Left renal cortex interstitium (tissue), 4 donors: ENCODE measurements around the gene PLVAP. TPM values are rescaled to one million over a fixed set of nuclear protein-coding genes. Genes with fewer than 3 reads are reported as not detected.
A peak's percentile ranks its signal among the peaks of the same experiment; 100 is the strongest.

Source experiments
- DNase-seq, 4 donors: peaks; one replicate each; pipeline ENCODE4 v3.0.0-alpha.2; 2013; ENCODE audit warnings: low read depth in 4 of 4, low spot score in 2 of 4, missing footprints in 1 of 4
- polyA plus RNA-seq, 4 donors: library from polyadenylated mRNA; unstranded; fragments of 120-200 nt; gene quantifications; one replicate each; pipeline ENCODE4 v1.2.1, GENCODE V29; 2013; ENCODE audit not compliant: insufficient read length in 4 of 4

Gene PLVAP
- polyA plus RNA-seq, 4 donors = 162 to 238 (median 195) TPM

DNA sequence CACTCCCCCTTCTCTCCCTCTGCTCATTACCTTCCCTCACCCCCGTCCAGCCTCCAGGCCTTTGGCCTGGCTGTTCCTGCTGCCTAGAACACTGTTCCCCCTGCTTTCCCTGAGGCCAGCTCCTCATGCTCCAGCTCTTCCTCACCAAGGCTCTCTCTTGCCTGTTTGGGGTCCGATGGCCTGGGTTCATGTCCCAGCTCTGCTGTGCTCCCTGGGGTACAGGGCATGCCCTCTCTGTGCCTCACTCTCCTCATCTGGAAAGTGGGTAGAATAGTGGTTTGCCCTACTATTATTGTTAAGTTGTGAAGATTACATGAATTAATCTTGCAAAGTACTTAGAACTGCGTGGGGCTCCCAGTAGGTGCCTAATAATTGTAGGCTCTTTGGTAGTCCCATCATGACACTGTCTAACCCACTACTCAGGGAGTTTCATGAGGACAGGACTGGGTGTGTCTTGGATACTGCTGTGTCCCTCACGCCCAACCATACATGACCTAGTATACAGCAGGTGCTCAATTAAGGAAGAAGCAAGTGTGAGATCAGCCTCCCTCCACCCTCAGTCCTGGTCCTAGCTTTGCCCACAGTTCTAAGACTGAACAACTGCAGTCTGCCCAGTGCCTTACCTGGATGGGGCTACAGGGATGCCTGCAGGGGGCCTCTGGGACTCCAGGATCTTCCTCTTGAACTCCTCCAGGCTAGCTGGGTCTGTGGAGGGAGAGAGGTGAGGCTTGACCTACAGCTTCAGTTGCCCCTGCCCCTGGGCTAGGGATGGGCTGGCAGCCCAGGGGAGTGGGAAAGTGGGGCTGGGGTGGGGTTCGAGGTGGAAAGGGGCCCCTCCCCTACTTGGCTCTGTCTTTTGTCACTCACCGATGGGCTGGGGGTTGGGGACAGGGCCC is 17.0 kb downstream of the PLVAP start:
- no peak for DNase-seq

DNA sequence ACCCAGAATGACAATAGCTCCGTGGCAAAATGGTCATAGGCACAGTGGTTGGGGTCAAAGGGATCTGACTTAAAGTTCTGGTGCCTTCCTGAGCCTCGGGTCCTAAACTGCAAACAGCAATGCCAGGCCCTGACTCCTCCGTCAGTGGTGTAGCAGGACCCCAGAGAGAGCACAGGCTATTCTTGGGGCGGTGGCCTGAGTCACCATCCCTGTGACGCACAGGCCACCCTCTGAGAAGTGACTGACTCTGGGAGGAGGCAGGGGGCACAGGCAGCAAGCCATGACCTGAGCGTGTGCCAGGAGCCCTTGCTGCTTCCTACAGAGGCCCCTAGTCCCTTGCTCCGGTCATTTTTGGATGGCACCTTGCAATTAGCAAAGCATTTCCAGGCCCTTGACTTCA is 18.7 kb downstream of the PLVAP start:
- no peak for DNase-seq

DNA sequence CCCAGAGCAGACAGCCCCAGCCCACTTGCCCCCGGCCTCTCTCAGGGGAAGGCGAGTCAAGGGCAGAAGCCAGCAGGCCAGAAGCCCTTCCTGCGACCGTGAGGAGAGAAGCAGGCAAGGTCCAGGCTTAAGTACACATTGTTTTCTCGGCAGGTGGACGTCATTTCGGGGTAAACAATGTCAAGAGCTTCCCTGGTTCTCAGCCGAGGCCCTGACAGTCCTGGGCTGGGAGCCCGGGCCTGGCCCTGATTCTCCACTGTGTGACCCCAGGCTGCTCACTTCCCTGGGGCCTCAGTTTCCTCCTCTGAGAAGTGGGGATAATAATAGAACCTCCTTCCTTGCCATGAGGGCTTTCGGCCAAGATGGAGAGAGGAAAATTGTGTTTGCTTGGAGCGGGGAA is 19.4 kb downstream of the PLVAP start:
- no peak for DNase-seq

DNA sequence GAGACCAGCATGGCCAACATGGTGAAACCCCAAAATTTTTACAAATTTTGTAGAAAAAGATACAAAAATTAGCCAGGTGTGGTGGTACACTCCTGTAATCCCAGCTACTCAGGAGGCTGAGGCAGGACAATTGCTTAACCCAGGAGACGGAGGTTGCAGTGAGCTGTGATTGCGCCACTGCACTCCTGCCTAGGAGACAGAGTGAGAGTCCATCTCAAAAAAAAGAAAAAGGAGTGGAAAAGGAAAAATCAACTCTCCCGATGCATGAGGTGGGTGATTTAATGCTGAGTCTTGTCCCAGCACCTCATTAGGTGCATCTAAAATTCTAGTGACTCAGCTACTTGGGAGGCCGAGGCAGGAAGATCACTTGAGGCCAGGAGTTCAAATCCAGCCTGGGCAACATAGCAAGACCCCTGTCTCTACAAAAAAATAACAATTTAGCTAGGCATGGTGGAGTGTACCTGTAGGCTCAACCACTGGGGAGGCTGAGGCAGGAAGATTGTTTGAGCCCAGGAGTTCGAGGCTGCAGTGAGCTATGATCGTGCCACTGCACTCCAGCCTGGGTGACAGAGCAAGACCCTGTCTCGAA is 20.0 kb downstream of the PLVAP start:
- DNase-seq = no peak

DNA sequence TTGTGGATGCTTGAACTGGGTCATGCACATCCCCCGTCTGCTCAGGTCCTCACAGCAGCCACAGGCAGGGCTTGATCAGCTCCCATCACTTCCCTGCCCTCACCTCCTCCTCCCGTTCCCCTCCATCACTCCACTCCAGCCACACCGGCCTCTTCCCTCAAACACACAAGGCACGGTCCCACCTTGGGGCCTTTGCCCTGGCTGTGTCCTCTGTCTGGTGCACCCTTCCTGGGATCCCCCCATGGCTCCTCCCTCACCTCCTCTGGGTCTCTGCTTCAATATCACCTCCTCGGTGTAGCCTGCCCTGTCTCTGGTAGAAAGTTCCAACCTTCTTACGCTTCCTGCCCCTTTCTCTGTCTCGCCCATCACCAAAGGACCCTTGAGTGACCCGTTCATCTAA is 23.8 kb downstream of the PLVAP start:
- no peak for DNase-seq

DNA sequence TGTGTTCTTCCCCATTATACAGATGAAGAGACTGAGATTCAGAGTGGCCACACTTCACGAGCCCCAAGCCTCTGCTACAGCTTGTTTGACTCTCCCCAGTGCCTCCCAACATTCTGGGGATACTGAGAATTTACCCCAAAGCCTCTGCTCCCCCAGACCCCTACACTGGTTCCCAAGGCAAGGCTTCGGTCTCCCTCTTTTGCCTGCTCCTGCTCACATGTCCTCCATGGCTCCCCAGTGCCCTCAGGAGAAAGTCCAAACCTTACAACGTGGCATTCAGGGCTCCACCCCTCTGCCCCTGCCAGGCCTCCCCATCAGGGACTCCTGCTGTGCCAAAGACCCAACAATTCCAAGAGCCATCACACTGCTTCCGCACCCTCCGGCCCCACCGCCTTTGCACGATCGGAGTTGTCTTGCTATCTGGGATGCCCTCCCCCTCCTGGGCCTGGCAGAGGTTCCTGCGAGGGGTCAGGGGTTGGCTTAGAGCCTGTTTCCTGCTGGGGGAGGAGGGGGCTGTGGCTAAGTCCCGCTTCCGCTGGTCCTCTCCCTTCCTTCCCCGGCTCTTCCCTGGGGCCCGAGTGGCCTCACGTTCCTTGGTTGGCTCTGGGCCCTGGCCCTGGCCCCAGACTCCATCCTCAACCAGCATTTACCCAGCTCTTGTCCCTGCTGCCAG is 24.4 kb downstream of the PLVAP start:
- DNase-seq = no peak

DNA sequence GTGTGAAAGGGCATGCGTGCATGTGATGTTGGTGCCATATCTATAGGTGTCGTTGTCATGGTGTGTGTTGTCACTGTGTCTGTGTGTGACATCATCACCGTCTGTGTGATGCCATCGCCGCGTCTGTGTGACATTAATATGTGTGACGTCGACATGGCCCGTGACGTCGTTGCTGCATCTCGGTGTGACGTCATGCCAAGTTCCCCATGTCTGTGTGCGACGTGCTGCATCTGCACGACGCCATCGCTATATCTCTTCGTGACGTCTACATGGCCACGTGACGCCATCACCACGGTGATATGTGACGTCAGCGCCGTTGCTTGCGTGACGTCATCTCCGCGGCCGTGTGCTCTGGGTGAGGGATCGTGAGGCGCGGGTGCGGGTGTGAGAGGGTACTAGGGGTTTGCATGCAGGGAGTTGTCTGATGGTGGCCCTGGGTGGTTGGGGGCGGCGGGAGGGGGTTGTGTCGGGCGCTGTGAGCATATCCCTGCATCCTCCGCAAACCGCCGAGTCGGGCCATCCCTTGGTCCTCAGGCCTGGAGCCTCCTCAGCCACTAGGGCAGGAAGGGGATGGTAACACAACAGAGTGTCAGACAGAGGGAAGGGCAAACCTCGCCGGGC is 25.2 kb downstream of the PLVAP start:
- DNase-seq = no peak

DNA sequence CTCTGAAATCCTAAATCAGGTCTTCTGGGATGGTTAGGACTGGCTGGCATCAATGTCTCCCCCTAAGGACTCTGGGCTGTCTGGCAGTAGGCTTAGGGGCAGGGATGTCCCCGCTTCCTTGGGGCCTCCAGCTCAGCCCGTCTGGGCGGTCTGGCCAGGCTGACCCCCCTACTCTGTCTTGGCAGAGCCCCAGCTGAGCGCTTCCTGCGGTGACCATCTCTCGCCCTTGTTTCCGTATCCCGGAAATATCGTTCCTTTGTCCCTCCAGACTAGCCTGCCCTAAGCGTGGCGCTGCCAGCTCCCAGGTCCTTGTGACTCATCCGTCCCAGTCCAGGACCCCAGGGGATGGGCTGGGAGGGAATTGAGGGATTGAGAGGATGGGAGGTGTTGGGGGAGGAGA is 28.4 kb downstream of the PLVAP start:
- peak in 2 of 4 donors; percentile 55 to 56 for DNase-seq

DNA sequence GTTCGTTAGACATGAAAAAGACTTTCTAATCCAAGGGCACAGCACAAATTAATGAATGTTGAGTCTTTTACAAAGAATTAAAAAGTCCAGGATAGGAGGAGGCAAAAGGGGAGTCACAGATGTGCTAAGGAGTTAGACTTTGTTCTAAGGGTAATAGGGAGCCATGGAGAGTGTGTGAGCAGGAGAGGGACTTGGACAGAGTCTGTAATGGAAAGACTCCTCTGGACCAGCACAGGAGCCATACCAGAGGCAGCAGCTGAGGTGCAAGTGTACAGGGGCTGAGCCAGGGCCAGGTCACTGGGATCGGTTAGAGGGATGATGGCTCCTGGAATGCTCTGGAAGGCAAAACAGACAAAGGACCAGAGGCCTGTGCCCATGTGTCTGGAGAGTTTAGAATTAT is 29.3 kb downstream of the PLVAP start:
- DNase-seq = no peak

DNA sequence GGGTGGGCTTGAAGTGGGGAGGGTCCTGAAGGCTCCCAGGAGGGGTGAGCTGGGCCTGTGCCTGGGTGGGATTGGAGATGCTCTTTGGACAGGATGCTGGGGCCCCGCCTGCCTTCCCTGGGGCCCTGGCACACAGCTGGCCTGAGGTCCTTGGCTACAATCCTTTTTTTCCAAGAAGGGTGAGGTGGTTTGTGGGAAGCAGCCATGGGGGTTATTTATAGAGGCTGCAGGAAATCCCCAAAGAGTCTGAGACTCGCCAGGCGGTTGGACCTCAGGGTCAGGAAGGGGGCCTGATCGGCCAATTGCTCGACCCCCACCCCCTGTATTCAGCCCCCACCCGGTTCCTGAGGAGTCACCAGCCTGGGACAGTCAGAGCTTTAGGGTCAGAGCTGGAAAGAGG is 29.8 kb downstream of the PLVAP start:
- no peak for DNase-seq

DNA sequence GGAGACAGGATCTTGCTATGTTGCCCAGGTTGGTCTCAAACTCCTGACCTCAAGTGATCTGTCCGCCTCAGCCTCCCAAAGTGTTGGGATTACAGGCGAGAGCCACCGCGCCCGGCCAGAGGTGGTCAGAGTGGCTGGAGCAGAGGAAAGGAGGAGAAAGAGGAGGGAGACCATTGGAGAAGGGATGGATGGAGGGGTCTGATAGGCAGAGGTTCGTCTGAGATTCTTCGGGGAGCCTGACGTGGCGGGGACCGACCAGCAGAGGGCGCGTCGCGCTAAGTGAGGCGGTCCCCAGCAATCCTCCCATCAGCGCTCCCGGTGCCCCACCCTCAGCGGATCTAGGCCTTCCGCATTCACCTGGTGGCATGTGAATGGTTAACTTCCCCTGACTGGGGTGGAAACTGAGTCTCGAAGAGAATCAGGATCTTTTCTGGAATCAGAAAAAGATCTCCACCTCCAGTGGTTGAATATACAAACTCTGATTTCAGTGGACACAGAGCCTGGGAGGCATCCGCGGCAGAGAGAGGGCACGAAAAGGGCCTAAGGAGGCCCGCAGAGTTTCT is 31.0 kb downstream of the PLVAP start:
- no peak for DNase-seq

DNA sequence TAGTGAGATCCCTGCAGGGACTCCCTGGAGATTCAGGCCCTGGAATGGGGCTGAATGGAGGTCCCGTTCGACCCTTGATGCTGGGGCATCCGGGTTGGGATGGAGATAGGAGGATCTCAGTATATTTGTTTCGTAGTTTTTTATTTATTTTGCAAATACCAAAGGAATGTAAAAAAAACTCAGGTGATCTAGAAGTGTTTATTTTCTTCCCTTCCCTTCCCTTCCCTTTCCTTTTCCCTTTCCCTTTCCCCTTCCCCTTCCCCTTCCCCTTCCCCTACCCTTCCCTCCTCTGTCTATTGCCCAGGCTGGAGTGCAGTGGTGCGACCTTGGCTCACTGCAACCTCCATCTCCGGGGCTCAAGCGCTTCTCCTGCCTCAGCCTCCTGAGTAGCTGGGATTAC is 35.3 kb downstream of the PLVAP start:
- no peak for DNase-seq

DNA sequence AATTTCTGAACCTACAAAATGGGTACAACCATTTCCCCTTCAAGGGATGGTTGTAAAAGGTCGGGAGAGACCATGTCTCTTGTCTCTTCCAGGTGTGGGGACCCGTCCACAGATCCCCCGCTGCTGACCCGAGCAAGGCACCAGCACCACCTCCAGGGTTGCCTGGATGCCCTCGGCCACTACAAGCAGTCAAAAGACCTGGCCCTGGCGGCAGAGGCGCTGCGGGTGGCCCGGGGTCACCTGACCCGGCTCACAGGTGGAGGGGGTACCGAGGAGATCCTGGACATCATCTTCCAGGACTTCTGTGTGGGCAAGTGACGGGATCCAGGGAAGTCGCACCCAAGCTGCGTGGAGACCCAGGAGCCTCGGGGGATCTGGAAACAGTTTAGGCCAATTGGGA is 35.8 kb downstream of the PLVAP start:
- no peak for DNase-seq

DNA sequence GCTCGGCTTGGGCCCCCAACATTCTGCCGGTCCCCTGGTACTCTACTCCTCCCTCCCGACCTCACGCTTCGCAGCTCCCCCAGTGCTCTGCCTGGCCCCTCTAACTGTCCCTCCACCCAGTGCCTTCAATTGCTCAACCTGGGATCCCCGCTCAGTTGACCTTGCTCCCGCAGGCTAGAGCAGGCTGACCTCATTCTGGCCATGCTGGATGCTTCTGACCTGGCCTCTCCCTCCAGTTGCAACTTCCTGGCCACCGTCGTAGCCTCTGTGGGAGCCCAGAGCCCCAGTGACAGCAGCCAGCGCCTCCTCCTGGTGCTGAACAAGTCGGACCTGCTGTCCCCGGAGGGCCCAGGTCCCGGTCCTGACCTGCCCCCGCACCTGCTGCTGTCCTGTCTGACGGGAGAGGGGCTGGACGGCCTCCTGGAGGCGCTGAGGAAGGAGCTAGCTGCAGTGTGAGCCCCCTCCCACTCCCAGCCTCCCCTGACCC is 36.2 kb downstream of the PLVAP start:
- DNase-seq = no peak

DNA sequence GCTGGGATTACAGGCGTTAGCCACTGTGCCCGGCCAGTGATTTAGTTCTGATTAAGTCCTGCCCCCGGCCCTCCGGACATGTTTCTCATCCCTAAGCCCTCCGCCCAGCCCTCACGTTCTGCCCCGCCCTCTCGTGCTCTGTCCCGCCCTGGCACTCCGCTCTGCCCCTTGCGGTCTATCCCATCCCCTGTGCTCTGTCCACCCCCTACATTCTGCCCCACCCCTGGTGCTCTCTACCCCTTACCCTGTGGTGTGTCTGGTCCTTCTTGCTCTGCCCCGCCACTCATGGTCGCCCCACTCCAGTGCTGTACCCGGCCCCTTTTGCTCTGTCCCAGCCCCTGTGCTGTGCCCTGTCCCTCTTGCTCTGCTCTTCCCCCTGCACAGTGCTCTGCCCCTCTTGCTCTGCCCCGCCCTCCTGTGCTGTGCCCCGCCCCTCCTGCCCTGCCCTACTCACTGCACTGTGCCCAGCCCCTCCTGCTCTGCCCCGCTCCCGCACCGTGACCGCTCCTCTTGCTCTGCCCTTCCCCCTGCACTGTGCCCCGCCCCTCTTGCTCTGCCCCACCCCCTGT is 36.8 kb downstream of the PLVAP start:
- no peak for DNase-seq

DNA sequence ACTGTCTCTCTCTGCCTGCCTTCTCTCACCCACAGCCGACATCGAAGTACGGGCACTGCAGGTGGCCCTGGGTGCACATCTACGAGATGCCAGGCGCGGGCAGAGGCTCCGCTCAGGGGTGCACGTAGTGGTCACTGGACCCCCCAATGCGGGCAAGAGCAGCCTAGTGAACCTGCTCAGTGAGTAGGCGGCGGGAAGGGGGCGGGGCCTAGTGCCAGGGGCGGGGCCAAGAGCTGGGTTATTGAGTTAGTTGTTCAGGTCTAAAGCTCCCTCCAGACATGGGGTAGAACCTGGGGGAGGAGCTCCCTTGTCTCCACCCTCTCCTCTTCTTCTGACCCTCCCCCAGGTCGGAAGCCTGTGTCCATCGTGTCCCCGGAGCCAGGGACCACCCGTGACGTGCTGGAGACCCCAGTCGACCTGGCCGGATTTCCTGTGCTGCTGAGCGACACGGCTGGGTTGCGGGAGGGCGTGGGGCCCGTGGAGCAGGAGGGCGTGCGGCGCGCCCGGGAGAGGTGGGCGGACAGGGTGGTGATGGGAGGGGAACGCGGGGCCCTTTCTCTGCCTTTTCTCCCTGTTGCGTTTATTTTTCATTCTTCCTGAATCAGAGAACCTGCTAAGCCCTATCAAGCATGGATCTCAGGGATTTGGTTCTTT is 37.9 kb downstream of the PLVAP start:
- DNase-seq = no peak

DNA sequence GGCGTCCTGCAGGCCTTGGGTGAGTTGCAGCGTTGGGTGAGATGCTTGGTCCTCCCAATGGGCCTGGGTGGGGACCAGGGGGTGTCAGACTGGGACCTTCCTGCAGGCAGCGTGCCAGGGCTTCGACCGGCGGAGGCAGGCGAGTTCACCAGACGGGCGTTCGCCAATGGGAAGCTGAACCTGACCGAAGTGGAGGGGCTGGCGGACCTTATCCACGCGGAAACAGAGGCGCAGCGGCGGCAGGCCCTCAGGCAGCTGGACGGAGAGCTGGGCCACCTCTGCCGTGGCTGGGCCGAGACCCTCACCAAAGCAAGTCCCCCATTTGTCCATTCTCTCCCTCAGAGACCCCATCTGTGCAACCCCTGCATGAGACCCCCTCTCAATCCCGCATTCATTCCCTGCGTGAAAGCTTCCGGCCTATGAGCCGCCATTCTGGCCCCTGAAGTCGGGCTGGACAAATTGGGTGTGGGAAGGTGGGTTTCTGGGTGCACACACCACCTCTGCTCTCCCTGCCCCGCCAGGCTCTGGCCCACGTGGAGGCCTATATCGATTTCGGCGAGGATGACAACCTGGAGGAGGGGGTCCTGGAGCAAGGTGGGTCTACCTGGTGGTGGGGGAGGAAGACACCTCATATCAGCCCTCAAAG is 38.6 kb downstream of the PLVAP start:
- no peak for DNase-seq

DNA sequence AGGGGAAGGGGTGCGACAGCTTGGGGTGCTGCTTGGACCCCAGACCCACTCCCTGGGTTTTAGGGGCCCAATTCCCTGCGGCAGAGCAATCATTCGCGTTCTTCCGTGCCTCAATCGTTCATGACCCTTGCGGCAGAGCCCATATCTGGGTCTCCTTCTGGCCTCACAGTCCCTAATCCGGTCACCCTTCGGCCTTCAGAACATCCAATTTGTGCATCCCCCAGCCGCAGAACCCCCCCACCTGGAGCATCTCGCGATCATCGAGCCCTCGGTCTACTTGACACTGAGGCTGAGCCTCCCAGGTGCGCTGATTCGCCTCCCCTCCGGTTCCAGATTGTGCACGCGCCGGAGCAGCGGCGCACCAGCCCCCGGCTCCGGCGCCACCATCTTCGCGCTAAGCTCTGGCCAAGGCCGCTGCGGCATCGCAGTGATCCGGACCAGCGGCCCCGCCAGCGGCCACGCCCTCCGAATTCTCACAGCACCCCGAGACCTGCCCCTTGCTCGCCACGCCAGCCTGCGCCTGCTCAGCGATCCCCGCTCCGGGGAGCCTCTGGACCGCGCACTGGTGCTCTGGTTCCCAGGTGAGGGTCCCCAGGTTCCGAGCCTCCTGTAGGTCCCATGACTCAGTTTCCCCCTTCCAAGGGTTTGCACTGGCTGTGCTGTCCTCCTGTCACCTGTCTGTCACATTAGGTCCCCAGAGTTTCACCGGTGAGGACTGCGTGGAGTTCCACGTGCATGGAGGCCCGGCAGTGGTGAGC is 39.3 kb downstream of the PLVAP start:
- no peak for DNase-seq
